GM19455 (cell line): Measurements from ENCODE around the gene KATNIP.
"Not testable (repeated sequence)": the region's sequence is repeated elsewhere in the genome, so short reads cannot be mapped to it uniquely, and the experiment has no call there.

Experiments
- ATAC-seq: cut with Tn5 transposase; IDR thresholded peaks from one replicate; pipeline ENCODE4 v1.9.1; 2021; ENCODE audit not compliant: unreplicated experiment

Gene KATNIP

DNA sequence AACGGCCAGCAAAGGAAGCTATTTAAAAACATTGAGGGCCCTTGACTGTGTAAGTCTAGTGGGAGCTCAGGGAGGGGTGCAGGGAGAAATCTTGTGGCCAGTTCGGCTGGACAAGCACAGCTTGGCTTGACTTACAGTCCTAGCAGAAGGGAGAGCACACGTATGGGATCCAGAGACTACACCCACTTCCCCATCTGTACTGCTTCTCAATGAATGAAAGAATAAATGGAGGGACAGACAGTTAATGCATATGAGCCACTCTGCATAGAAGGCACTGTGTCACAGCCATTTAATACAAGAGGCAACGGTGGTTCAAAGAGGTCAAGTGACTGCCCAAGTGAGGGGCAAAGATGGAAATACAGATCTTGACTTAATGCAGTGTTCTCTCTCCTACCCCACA is 15.7 kb upstream of the KATNIP start:
- ATAC-seq, result no peak

DNA sequence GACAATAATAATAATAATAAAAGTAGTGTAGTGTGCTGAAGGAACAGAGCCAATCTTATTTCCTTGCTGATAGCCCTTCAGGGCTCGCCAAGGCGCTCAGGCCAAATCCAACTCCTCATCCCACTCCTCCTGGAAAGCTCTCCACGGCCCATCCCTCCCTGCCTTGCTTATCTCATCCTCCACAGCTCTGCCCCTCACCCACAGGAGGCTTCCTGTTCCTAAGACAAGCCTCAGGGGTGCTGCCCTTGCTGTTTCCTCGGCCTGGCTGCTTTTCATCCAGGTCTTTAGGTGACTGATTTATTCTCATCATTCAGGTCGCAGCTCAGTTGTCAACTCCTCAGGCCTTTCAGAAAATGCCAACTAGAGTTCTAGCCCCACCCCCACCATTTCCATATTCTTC is 11.4 kb upstream of the KATNIP start:
- no peak for ATAC-seq

DNA sequence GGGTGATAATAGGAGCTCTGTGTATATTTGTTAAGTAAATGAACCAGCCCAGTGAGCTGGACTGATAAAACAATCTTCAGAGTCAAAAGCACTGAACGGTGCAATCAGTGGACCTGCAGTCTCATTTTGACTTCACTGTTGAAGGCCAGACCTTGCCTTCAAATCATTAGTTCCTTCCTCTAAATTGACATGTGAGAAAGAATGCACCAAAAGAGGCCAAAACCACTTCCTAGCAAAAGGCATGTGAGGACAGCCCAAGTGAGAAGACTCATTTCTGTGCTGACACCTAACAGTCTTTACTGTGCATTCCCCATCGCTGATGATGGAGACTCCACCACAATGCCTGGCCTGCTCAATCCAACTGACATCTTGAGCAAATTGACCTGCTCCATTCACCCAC is 10.8 kb upstream of the KATNIP start:
- ATAC-seq, result no peak

DNA sequence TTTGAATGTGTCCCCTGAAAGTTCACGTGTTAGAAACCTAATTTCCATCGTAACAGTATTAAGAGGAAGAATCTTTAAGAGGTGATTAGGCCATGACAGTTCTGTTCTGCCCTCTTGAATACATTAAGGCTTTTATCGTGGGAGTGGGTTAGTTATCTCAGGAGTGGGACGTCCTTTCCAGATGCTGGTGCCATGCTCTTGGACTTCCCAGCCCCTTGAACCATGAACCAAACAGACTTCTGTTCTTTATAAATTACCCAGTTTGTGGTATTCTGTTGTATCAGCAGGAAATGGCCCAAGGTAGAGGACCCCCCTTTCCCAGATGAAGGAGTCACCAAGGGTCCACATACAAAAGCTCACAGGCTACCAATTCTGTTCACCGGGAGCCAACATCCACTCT is 10.3 kb upstream of the KATNIP start:
- ATAC-seq, result no peak

DNA sequence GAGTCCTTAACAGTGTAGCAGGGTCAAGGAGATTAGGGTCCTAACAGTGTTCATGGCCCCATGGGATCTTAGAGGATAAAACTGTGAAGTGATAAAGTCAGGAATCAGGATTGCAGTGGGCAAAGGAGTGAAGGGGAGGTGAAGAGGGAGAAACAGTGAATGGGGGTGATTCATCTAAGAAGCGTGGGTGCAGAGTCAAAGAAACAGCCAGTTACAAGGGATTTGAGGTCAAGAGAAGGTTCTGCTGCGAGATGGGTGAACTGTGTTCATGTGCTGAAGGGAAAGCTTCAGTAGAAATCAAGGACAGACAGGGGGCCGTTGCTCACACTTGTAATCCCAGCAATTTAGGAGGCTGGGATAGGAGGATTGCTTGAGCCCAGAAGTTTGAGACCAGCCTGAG is 6.1 kb upstream of the KATNIP start:
- ATAC-seq, result no peak

GRCh38 chr16:27544671-27545070 is 5.3 kb upstream of the KATNIP start:
- ATAC-seq, result no peak

GRCh38 chr16:27547134-27547533 is 2.8 kb upstream of the KATNIP start:
- ATAC-seq, result no peak

GRCh38 chr16:27547851-27548250 is 2.1 kb upstream of the KATNIP start:
- ATAC-seq, result no peak

DNA sequence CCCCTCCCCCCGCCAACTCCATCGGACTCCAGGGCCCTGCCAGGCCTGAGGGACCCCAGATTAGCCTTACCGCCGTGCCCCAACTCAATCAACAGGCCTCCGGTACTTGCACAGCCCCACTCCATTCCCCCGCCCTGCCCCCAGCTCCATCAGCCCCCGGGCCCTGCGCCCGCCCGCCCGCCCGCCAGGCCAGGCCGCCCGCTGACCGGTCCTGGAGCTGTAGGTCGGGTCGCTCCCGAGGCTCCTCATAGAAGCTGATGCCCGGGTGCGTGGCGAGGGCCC is 539 bp upstream of the KATNIP start:
- ATAC-seq, result peak; percentile 30

DNA sequence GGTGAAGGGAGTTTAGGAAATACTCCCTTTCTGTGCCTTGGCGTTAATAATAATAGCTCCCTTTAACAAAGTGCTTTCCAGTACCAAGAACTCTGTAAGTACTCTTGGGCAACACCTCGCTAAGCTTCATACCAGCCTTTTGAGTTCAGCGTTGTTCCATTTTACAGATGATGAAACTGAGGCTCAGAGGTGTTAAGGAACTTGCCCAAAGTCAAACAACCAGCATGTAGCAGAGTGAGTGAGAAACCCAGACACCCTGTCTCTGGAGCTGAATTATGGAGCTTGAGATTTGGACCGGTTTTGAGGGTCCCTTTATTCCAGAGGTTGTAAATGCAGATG is 607 bp downstream of the KATNIP start:
- ATAC-seq, result no peak

GRCh38 chr16:27551036-27551435 is 1.1 kb downstream of the KATNIP start:
- no peak for ATAC-seq

DNA sequence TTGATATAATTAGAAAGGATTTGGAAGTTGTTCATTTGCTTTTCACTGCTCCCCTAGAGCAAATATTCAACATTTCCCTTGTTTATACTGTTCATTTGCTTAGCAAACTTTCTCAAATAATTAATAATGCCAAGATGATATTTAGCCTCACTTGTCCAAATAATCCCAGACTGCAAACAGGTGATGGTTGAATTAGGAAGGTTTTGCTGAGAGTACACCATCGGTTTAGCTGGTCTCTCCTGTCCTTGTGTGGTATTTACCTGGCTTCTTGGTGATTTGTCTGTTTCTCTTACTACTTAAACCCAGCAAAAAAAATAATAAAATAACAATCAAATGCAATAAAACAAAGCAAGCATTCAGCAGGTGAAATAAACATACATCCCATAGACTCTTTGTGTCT is 6.5 kb downstream of the KATNIP start:
- no peak for ATAC-seq

- no peak for ATAC-seq
Measured at GRCh38 chr16:27558434-27558833, 8.5 kb downstream of the KATNIP start.

GRCh38 chr16:27558932-27559331 is 9.0 kb downstream of the KATNIP start:
- ATAC-seq, result no peak

DNA sequence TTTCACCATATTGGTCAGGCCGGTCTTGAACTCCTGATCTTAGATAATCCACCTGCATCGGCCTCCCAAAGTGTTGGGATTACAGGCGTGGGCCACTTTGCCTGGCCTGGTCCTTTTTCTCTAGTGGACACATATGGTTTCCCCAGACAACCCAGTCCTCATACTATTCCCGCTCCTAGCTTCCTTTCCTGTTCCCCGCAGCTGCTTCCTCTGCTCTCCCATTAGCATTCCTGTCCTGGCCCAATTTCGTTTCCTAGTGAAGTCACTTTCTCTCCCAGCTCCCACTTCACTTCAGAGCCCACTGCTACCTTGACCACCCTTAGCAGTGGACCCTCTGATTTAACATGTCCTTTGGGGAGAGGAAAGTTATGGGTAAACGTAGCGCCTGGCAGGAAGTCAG is 11.3 kb downstream of the KATNIP start:
- ATAC-seq, result no peak

DNA sequence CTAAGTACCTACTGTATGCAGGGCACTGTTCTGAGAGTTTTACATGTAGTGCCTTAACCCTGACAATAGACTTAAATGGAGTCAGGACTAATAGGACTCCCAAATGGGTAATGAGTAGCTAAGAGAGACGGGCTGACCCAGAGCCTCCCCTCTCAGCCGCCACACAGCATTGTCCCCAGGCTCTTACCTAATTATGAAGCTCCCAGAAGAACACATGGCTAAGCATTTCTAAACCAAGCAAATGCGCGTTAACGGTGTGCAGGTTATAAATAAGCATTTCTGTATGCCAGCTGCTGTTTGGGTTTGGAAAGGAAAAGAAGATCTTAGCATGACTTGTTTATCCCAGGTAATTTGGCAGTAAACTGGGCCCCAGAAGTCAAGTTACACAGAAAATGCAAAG is 14.3 kb downstream of the KATNIP start:
- no peak for ATAC-seq

DNA sequence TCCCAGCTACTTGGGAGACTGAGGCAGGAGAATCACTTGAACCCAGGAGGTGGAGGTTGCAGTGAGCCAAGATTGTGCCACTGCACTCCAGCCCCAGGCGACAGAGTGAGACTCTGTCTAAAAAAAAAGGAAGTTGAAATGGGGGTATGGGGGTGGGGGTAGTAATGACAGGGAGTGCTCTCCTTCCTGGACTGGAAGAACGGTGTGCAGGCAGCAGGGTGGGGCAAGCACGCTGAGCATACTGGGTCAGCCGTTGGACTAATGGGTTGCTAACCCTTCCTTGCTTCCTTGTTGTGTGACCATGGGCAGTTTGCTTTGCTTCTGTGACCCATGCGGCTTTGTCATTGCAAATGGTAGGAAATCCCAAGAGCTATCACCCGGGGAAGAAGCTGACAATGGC is 16.5 kb downstream of the KATNIP start:
- ATAC-seq, result no peak

- no peak for ATAC-seq
Measured at GRCh38 chr16:27568077-27568476, 18.1 kb downstream of the KATNIP start.

DNA sequence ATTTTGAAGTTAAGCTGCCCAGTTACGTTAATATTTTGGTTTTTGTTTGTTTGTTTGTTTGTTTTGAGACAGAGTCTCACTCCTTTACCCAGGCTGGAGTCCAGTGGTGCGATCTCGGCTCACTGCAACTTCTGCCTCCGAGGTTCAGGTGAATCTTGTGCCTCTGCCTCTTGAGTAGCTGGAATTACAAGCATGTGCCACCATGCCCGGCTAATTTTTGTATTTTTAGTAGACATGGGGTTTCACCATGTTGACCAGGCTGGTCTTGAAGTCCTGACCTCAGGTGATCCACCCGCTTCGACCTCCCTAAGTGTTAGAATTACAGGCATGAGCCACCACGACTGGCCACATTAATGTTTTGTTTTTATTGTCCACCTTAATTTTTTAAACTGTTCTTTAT is 21.0 kb downstream of the KATNIP start:
- not testable (repeated sequence) for ATAC-seq

GRCh38 chr16:27571433-27572326 is 21.7 kb downstream of the KATNIP start:
- ATAC-seq, result no peak

DNA sequence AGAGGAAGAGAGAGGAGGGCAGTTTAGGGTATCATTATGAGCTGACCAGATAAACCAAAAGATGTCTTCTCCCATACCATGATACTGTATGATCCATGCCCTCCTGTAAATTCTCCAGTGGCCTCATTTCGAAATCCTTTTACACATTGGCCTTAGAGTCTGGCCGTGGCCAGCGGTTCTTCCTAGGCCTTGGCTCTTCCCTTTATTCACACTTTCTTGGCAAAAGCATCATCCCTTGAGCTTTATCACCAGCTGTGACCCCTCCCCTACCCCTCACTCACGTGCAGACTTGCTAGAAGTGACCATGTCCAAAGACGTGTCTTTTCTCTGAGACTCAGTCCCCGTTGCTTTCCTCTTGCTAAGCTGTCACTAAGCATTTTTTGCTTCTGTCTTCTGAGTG is 22.8 kb downstream of the KATNIP start:
- ATAC-seq, result no peak

DNA sequence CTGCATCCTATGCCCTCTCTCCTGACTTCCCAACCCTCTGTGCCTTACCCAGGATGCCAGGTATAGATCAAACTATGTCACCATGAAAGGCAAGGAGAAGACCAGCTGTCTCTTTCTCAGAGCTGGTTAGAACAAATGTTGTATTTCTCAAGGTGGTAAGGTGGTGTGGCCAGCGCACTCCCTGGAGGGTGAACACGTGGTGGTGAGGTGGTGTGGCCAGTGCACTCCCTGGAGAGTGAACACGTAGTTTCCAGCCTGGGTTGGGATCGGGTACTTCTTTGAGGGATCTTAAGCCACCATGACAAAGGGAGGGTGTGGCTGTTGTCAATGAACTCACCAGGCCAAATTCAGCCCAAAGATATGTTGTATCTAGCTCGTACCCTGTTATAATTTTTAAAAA is 26.8 kb downstream of the KATNIP start:
- ATAC-seq, result no peak
